ENCODE measurements around the gene BMP7.

GRCh38 chr20:57287007-57287880 lies 20.8 kb upstream of the BMP7 start:
- TF ChIP-seq POLR2A (IDR thresholded peaks at IDR 0.05): no peak
- no peak for TF ChIP-seq CTCF (IDR thresholded peaks at IDR 0.05)

Measured in uterus (tissue), 2 donors.